ENCODE measurements around the gene NBPF14.
"Not testable (repeated sequence)": the region's sequence is repeated elsewhere in the genome, so short reads cannot be mapped to it uniquely, and the experiment has no call there.

NBPF14 gene

GRCh38 chr1:148595911-148596310, at the start of gene NBPF14:
Gene NBPF14 (minus strand): TSS chr1:148596011. CDS start chr1:148595717, 294 bp downstream.
- DNase-seq, result not testable (repeated sequence)

DNA sequence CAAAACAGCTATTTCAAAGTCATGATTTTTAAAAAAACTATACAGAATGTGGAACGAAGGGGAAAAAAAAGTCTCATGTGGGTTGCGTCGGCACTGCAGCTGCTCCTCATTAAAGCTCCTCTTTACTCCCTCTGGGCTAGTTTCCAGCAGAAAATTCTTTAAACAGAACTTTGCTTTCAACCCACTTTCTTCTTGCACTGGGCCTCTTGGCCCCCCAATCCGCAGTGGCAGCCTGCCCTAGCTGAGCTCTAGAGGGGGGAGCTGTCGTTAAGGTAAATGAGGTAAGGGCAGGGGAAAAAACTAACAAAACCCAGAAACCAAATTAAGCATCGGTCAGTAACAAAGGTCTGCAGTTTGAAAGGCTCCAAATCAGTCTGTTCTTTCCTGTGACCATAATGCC, 29.6 kb upstream of the NBPF14 start:
- DNase-seq, result not testable (repeated sequence)

GRCh38 chr1:148618216-148618615, 22.4 kb upstream of the NBPF14 start:
- not testable (repeated sequence) for DNase-seq

GRCh38 chr1:148605266-148605665, 9.5 kb upstream of the NBPF14 start:
- DNase-seq, result peak; percentile 5

GRCh38 chr1:148595360-148595759, 451 bp downstream of the NBPF14 start:
- DNase-seq, result not testable (repeated sequence)

- DNase-seq, result not testable (repeated sequence)
Measured at GRCh38 chr1:148591098-148591497, 4.7 kb downstream of the NBPF14 start.

GRCh38 chr1:148532158-148532557, 63.7 kb downstream of the NBPF14 start:
- not testable (repeated sequence) for DNase-seq

DNA sequence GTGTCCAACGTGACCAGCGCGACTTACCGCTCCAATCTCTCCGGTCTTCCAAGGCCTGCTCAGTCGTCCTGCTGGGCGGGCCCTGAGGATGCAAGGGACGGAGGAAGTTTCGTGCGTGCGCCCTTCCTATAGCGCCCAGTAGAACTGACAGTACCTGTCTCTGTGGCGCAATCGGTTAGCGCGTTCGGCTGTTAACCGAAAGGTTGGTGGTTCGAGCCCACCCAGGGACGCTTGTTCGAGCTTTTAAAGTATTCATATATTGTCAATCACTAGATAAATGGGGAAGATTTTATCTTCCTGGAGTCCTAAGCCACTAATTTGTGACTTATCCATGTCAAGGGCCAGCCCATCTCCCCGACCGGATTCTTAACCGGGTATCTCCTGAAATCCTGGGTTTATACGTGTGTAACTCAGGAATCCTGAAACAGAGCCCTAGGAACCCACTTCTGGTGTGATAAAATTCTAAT, 66.7 kb downstream of the NBPF14 start:
- DNase-seq, result peak; percentile 25

DNA sequence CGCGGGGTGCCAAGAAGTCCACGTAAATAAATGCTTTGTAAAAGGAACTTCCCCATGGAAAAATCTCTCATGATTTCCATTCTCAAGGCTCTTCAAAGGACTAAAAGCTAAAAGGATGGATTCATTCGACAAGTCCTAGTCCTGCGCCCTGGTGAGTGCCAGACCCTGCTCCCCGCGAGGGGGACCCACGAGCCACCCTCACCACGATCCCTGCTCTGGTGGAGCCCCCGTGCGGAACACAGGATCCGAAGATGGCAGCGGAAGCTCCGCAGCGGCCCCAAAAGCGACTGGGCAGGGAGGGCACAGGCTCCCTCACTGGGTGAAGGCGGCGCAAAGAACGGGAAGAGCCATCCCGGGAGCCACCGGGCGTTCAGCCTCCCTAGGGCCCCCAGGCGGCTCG, 67.2 kb downstream of the NBPF14 start:
- DNase-seq, result not testable (repeated sequence)

- not testable (repeated sequence) for DNase-seq
Measured at GRCh38 chr1:148526587-148526986, 69.2 kb downstream of the NBPF14 start.

DNA sequence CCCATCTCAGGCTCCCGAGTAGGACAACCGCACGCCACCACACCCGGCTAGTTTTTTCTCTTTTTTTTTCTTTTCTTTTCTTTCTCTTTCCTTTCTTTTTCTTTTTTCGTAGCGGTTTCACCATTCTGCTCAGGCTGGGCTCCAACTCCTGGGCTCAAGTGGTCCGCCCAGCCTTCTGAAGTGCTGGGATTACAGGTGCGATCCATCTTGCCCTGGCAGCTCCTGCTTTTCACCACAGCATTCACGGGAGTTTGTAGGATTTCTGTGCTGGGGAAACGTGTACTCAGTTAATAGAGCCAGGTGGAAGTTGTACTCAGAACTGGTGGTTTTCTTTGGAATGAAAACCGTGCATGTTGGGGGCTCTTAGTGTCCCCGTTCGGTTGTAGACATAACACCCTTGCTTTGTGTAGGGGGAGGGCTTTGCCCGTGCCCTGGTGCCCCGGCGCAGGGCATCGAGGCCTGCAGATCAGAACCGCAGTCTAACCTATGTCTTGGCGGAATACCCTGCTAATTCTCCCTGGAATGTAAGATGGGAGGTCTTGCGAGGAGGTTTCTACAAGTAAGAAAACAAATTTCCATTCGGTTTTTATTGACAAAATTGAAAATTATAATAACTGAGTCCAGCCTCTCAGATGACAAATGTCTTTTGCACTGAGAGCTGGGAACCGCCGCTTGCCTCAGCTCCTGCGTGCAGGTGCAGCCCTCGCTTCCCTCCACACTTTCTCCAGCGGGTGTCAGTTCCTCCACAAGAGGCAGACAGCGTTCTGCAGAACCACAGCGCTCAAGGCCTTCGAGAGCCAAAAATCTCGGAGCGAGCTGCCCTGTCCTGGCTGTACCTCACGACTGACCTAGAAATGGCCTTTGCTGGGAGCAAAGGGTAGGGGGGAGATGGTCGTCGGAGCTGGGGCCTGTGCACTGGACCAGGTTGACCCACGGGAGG, 72.3 kb downstream of the NBPF14 start:
- DNase-seq, result not testable (repeated sequence)

DNA sequence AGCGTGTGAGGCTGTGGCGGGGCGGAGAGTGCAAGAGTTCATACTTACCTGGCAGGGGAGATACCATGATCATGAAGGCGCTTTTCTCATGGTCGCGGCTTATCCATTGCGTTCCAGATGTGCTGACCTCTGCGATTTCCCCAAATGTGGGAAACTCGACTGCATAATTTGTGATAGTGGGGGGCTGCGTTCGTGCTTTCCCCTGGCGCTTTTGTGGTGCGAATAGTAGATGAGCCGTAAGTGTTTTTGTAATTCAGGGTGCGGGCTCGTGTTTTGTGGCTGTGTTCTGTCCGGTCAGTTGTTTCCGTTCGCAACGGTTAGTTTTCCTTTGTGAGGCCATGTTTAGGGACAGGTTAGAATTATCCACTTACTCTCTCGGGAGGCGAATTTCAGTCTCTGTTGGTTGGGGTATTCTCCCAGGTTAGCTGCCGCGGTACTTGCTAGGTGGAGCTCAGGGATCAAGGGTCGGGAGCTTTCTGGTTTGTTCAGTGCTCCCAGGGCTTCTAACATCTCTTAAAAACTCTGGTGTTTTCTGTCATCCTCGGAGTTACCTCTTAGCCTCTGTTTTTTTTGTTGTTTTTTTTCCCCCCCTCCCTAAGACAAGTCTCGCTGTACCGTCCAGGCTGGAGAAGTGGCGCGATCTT, 73.1 kb downstream of the NBPF14 start:
- peak; percentile 93 for DNase-seq

GRCh38 chr1:148522072-148522471, 73.7 kb downstream of the NBPF14 start:
- DNase-seq, result peak; percentile 90

DNA sequence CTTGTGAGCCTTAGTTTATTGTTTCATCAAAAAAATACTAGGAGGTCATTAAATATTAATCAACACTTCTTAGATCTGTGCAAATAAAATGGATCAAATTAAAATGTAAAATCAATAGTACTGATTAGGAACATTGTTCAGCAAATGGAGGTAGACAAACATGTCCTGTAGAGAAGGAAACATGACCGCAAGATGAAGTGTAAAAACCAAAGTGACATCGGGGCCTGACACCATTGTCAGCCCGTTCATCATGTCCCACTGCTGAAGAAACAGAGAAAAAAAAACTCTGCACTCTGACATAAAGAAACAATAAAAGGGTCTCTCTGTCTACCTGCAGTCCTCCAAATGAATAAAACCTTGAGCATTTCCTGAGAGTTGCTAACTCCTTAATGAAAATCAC, 81.5 kb downstream of the NBPF14 start:
- DNase-seq, result not testable (repeated sequence)

- DNase-seq, result not testable (repeated sequence)
Measured at GRCh38 chr1:148512571-148513184, 83.1 kb downstream of the NBPF14 start.

- not testable (repeated sequence) for DNase-seq
Measured at GRCh38 chr1:148493933-148494332, 101.9 kb downstream of the NBPF14 start.

GRCh38 chr1:148483029-148483428, 112.8 kb downstream of the NBPF14 start, which contains the start of gene PPIAL4G:
Gene PPIAL4G (minus strand): TSS chr1:148483302. CDS start chr1:148483252, 50 bp downstream.
- DNase-seq, result not testable (repeated sequence)
